ENCODE data around the gene RPGRIP1. TPM values are rescaled to one million over a fixed set of nuclear protein-coding genes. Genes with fewer than 3 reads are reported as not detected.
A peak's percentile ranks its signal among the peaks of the same experiment; 100 is the strongest.
"Not testable (repeated sequence)": the region's sequence is repeated elsewhere in the genome, so short reads cannot be mapped to it uniquely, and the experiment has no call there.

The RPGRIP1 gene
- total RNA-seq, 1 experiment from 2014 or later: not detected

- DNase-seq (ENCODE audit: low read depth): peak; percentile 32
Measured at GRCh38 chr14:21299562-21300130, 19.8 kb downstream of the RPGRIP1 start.

- peak; percentile 39 for DNase-seq (ENCODE audit: low read depth)
Measured at GRCh38 chr14:21300892-21301291, 21.0 kb downstream of the RPGRIP1 start.

- DNase-seq (ENCODE audit: low read depth): no peak
Measured at GRCh38 chr14:21302013-21302835, 22.3 kb downstream of the RPGRIP1 start.

- not testable (repeated sequence) for DNase-seq (ENCODE audit: low read depth)
Measured at GRCh38 chr14:21302836-21303140, 22.9 kb downstream of the RPGRIP1 start.

- no peak for DNase-seq (ENCODE audit: low read depth)
Measured at GRCh38 chr14:21307637-21308036, 27.8 kb downstream of the RPGRIP1 start.

- no peak for DNase-seq (ENCODE audit: low read depth)
Measured at GRCh38 chr14:21308132-21308478, 28.2 kb downstream of the RPGRIP1 start.

- DNase-seq (ENCODE audit: low read depth): peak; percentile 90
Measured at GRCh38 chr14:21308479-21309237, 28.8 kb downstream of the RPGRIP1 start.

- DNase-seq (ENCODE audit: low read depth): no peak
Measured at GRCh38 chr14:21309238-21309636, 29.4 kb downstream of the RPGRIP1 start.

- no peak for DNase-seq (ENCODE audit: low read depth)
Measured at GRCh38 chr14:21309956-21310355, 30.1 kb downstream of the RPGRIP1 start.

GRCh38 chr14:21311614-21312013, 31.7 kb downstream of the RPGRIP1 start:
- DNase-seq (ENCODE audit: low read depth): no peak

GRCh38 chr14:21313512-21313911, 33.6 kb downstream of the RPGRIP1 start:
- DNase-seq (ENCODE audit: low read depth): no peak

- no peak for DNase-seq (ENCODE audit: low read depth)
Measured at GRCh38 chr14:21317398-21317797, 37.5 kb downstream of the RPGRIP1 start.

GRCh38 chr14:21320913-21321312, 41.0 kb downstream of the RPGRIP1 start:
- DNase-seq (ENCODE audit: low read depth): no peak

GRCh38 chr14:21322716-21323115, 42.8 kb downstream of the RPGRIP1 start:
- DNase-seq (ENCODE audit: low read depth): no peak

- no peak for DNase-seq (ENCODE audit: low read depth)
Measured at GRCh38 chr14:21326972-21327371, 47.1 kb downstream of the RPGRIP1 start.

Other genes with a start within 250 kb of the RPGRIP1 start
- not detected in 2 replicates for gene TPPP2, start 249.9 kb upstream of the RPGRIP1 start, total RNA-seq (2014; rRNA removed; shearing (Covaris generic))
- gene RNASE13, start 245.3 kb upstream of the RPGRIP1 start, total RNA-seq (2014; rRNA removed; shearing (Covaris generic)): not detected in 2 replicates
- gene RNASE7, start 237.7 kb upstream of the RPGRIP1 start, total RNA-seq (2014; rRNA removed; shearing (Covaris generic)): not detected in 2 replicates
- gene RNASE8, start 222.3 kb upstream of the RPGRIP1 start, total RNA-seq (2014; rRNA removed; shearing (Covaris generic)): not detected in 2 replicates
- gene ARHGEF40, start 209.8 kb upstream of the RPGRIP1 start, total RNA-seq (2014; rRNA removed; shearing (Covaris generic)): 59.9 and 86.1 TPM in 2 replicates
- gene ZNF219, start 181.4 kb upstream of the RPGRIP1 start, total RNA-seq (2014; rRNA removed; shearing (Covaris generic)): 13.4 and 13.7 TPM in 2 replicates
- gene TMEM253, start 179.0 kb upstream of the RPGRIP1 start, total RNA-seq (2014; rRNA removed; shearing (Covaris generic)): not detected in 2 replicates
- gene OR5AU1, start 124.0 kb upstream of the RPGRIP1 start, total RNA-seq (2014; rRNA removed; shearing (Covaris generic)): not detected in 2 replicates
- 1,331 and 1,352 TPM in 2 replicates for gene HNRNPC, start 10.6 kb upstream of the RPGRIP1 start, total RNA-seq (2014; rRNA removed; shearing (Covaris generic))
- 196 and 201 TPM in 2 replicates for gene SUPT16H, start 103.9 kb downstream of the RPGRIP1 start, total RNA-seq (2014; rRNA removed; shearing (Covaris generic))
- 42.4 and 42.6 TPM in 2 replicates for gene CHD8, start 176.0 kb downstream of the RPGRIP1 start, total RNA-seq (2014; rRNA removed; shearing (Covaris generic))
- 15.8 and 32.9 TPM in 2 replicates for gene RAB2B, start 196.9 kb downstream of the RPGRIP1 start, total RNA-seq (2014; rRNA removed; shearing (Covaris generic))
- 19.2 and 25.5 TPM in 2 replicates for gene TOX4, start 197.1 kb downstream of the RPGRIP1 start, total RNA-seq (2014; rRNA removed; shearing (Covaris generic))
- gene METTL3, start 231.3 kb downstream of the RPGRIP1 start, total RNA-seq (2014; rRNA removed; shearing (Covaris generic)): 121 and 158 TPM in 2 replicates
- 3.3 and 4.7 TPM in 2 replicates for gene SALL2, start 246.3 kb downstream of the RPGRIP1 start, total RNA-seq (2014; rRNA removed; shearing (Covaris generic))

Data from Daoy (cell line).